Measurements from ENCODE around the gene KLHDC7A. TPM values are rescaled to one million over a fixed set of nuclear protein-coding genes. Genes with fewer than 3 reads are reported as not detected.

Gene KLHDC7A
- total and polyA plus RNA-seq, 10 of the 15 experiments (the other 5 are each of a cell fraction or from before 2014, with no cell fraction given) = not detected

DNA sequence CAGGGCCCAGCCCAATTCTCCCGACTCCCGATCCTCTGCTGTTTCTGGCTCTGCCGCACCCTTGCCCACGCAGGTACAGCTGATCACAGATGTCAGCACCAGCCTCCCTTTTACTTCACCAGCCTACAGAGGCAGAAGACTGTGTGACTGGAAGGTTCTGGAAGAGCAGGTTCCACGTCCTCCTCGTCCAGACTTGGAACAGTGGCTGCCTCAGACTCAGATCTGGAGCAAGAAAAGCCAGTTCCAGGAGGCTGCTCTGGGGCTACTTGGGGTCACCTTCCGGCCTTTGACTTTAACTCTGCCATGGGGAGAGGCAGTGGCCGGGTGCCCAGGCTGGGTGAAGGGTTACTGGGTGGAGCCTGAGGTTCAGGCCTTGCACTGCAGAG is 16.1 kb upstream of the KLHDC7A start:
- FAIRE-seq = no peak
- no peaks in the 10 kb centered on the region for H3K36me3 ChIP-seq (ENCODE audit: control insufficient read depth in 2 of 2, insufficient read depth in 2 of 2, low read length in 1 of 2)
- no peaks in the 10 kb centered on the region for H3K79me2 ChIP-seq (ENCODE audit: control insufficient read depth, insufficient read depth, low read length)
- ATAC-seq = no peak
- H3K27me3 ChIP-seq (replicated peaks in 1 of 2; ENCODE audit: control insufficient read depth in 2 of 2, insufficient read depth in 2 of 2, low read length in 1 of 2) = no peaks in the 10 kb centered on the region
- ChIA-PET RAD21 (ENCODE audit: unreplicated experiment) (no interaction called here), CTCF (no interaction called here), SMC1A (ENCODE audit: uncharacterized antibody, unreplicated experiment) (no interaction called here), POLR2A (no interaction called here)
- in situ Hi-C loops (cut with MboI) (no loop called here), intact Hi-C loops (cut with micrococcal nuclease; ENCODE audit: unreplicated experiment) (no loop called here)
- no peak overlapping the region for H3K4me2 ChIP-seq (ENCODE audit: control insufficient read depth, insufficient read depth)
- WGBS (ENCODE audit: insufficient coverage, insufficient replicate concordance, low lambda C conversion rate, missing lambda C conversion rate) = 25% methylated on average over 8 of the region's 8 CpGs
- no peak overlapping the region for H3K4me3 ChIP-seq
- H2AFZ ChIP-seq (ENCODE audit: control insufficient read depth, low read depth, low read length) = no peak overlapping the region
- no peaks in the 10 kb centered on the region for H3K4me1 ChIP-seq (ENCODE audit: control insufficient read depth, insufficient read depth, low read length)
- H3K9ac ChIP-seq (ENCODE audit: control insufficient read depth, insufficient read depth, low read length) = no peak overlapping the region
- H3K27ac ChIP-seq (ENCODE audit: control insufficient read depth, insufficient read depth) = no peak overlapping the region
- TF ChIP-seq CHD2 (IDR thresholded peaks at IDR 0.05; ENCODE audit: borderline replicate concordance, low read depth, low read length) (no peak), NRF1 (conservative IDR thresholded peaks at IDR 0.05; ENCODE audit: low read depth, low read length) (no peak), ZNF622 (IDR thresholded peaks at IDR 0.05) (no peak), JUND (IDR thresholded peaks at IDR 0.05; ENCODE audit: low read depth, low read length) (no peak), NKRF (conservative IDR thresholded peaks at IDR 0.05) (no peak), ZNF217 (IDR thresholded peaks at IDR 0.05) (no peak), ZZZ3 (IDR thresholded peaks at IDR 0.05; ENCODE audit: control insufficient read depth, insufficient read length, low read depth) (no peak), CBFB (IDR thresholded peaks at IDR 0.05; ENCODE audit: low read depth) (no peak), ZBED1 (IDR thresholded peaks at IDR 0.05; ENCODE audit: borderline replicate concordance) (no peak), SUZ12 (IDR thresholded peaks at IDR 0.05; ENCODE audit: unreplicated experiment) (no peak)
- TF ChIP-seq, protein P1, sequence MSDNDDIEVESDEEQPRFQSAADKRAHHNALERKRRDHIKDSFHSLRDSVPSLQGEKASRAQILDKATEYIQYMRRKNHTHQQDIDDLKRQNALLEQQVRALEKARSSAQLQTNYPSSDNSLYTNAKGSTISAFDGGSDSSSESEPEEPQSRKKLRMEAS (IDR thresholded peaks at IDR 0.05; ENCODE audit: low read depth, low read length) = no peak
- TF ChIP-seq, protein P2, sequence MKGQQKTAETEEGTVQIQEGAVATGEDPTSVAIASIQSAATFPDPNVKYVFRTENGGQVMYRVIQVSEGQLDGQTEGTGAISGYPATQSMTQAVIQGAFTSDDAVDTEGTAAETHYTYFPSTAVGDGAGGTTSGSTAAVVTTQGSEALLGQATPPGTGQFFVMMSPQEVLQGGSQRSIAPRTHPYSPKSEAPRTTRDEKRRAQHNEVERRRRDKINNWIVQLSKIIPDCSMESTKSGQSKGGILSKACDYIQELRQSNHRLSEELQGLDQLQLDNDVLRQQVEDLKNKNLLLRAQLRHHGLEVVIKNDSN (IDR thresholded peaks at IDR 0.05; ENCODE audit: borderline replicate concordance, extremely low read length, insufficient read depth, low read depth, low read length) = no peak
- H3K9me3 ChIP-seq (replicated peaks; ENCODE audit: control insufficient read depth, insufficient read depth, low read length) = no peaks in the 10 kb centered on the region
- H4K20me1 ChIP-seq (ENCODE audit: control insufficient read depth, insufficient read depth) = no peaks in the 10 kb centered on the region
- BruUV-seq (replicated peaks) = no TSS peak
- no peak for DNase-seq (ENCODE audit: low read depth, low spot score)

Measured in GM12878 (cell line).